GM18858 (cell line): ENCODE data around the gene PHF21A.
"Not testable (repeated sequence)": the region's sequence is repeated elsewhere in the genome, so short reads cannot be mapped to it uniquely, and the experiment has no call there.

Experiments
- ATAC-seq: cut with Tn5 transposase; IDR thresholded peaks from one replicate; pipeline ENCODE4 v1.9.1; 2021; ENCODE audit not compliant: unreplicated experiment

The PHF21A gene

DNA sequence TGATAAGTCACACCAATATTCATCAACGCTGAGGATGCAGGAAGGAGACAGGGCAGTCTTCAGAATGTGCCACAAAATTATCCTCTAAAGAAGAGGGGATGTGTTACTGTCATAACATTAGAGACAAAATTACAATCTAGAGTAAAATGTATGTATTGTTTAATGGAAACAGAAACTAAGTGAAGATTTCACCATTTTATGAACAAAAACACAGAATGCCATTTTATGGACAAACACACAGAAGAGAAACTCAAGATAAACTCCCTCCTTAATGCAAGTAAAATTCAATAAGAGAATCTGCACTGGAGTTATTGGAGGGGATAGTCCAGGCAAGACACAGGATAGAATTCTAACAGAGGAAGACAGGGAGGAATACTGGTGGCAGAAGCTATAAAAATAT, 136.0 kb downstream of the PHF21A start:
- no peak for ATAC-seq

DNA sequence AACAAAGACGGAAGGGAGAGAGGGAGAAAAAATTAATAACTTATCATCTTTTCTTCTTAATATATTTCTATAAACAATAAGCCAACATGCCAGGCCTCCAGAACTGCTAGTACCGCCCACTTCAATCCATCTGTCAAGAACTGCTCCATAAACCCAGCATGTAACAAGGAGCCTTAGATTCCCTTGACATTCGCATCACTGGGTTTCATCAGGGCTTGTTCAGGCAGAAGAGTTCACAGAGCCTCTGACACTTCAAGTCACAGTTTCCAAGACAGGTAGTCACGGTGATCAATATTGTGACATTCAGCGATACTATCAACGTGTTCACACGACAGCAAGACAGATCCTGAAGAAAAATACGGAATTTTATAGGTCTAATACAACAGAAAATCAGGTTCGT, 137.1 kb downstream of the PHF21A start:
- no peak for ATAC-seq

DNA sequence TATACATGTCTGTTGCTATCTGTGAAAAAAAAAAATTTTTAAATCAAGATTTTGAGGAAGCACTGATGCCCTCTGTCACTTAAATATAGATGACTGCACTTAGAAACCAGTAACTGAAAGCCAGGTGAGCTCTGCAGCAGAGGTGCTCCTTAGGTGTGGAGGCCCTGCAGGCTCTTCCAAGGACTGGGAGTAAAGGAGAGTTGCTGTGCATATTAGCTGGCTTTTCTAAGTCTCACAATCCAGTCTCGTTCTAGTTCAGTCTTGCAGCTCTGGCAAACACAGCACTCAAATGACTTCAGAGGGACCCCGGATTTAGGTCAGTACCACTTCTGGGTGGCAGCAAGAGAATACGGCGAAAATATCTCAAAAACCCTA, 137.8 kb downstream of the PHF21A start:
- ATAC-seq, result no peak

GRCh38 chr11:45982656-45983470, 138.4 kb downstream of the PHF21A start:
- no peak for ATAC-seq

- not testable (repeated sequence) for ATAC-seq
Observed at GRCh38 chr11:45981826-45982225, 139.4 kb downstream of the PHF21A start.

GRCh38 chr11:45974806-45975205, 146.4 kb downstream of the PHF21A start:
- ATAC-seq, result no peak

DNA sequence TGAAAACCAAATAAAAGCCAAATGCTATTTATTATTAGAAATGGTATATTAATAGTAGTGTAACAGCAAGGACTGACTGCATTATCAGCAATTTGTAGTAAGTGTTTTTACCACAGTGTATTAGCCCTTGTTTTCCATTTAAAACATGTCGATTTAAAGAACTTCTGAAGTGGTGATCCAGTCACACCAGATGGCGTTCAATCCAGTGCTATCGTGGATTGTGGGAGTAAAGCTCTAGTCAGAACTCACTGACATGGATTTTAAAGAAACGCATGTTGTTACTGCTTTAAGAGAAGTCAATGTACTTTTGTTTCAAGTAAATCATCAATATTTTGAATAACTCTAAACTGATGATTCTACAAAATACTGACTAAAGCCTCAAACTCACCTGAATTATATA, 147.7 kb downstream of the PHF21A start:
- ATAC-seq, result no peak

DNA sequence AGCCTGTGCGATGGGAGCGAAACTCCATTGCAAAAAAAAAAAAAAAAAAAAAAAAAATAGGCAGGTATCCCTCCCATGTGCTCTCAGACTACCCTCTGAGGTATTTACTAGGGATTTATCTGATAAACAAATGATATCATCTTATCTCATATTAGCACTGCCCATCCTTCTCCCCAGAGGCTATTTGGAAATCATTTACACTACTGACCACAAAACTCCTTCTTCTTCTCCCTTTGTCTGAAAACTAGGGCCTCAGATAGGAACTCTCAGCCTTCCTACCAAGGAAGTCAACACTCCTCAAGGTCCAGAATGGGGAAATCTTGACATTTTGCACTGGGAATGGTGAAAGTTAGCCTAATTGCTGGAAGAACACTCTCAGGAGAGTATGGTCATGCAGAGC, 152.4 kb downstream of the PHF21A start:
- ATAC-seq, result no peak

DNA sequence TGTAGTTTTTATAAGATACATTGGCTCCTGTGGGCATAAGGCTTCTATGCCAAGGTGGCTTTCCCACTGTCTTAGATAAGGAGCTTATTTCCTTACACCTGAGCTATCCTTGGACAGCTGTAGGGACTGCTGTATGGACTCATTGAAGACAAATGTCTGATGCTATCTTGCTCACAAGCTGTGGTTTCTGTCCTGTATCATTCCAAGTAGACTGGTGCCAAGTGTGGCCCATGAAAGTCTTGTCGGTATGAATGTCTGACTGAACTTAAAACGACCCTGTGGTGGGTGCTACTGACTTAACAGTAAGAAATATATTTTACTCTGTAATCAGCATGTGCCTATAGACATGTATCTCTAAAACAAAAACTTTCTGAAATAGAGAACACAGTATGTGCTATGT, 153.7 kb downstream of the PHF21A start:
- ATAC-seq, result no peak

- no peak for ATAC-seq
Observed at GRCh38 chr11:45964911-45965389, 156.3 kb downstream of the PHF21A start.

DNA sequence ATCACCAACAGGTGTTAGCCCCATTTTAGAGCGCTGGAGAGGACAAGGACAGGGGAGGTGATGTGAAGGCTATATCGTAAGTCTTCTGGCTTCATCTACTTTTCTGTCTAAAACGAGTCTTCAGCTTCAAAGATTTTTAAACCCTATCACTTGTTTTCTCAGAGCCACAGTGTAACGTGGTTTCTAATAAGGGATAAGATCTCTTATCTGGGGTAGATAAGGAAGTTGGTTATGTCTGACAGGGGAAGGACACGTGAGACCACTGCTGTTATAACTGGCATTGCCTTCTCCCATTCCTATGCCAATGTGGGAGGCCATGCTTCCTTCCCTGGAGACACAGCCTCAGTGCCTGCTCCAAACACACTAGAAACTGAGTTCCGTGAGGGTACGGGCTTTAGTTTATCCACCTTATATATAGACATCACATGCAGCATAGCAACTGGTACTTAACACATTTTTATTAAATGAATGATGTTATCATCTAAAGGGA, 159.5 kb downstream of the PHF21A start:
- no peak for ATAC-seq

DNA sequence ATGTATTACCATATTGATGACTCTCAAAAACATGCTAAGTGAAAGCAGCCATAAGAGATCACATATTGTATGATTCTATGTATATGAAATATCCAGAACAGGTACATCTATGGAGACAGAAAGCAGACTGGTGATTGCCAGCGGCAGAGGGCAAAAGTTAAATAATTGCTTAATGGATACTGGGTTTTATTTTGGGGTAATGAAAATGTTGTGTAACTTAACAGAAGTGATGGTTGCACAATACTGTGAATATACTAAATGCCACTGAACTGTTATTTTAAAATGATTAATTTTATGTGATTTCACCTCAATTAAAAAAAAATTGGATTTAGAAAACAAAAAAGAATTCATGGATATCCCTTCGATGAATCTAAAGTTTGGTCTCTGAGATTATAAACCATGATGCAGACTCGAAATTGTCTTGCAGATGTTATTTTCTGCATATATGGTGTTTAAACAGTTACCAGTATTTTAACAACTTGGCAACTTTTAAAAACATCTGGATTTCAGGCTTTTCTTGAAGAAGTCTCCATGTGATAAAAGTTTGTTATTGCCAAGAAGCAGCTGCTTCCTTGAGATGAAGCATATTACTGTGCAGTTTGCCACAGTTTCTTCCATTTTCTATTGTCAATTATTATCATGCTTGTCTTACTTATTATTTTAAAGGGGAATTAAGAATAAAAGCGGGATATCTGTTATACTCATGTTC, 160.7 kb downstream of the PHF21A start:
- ATAC-seq, result no peak

GRCh38 chr11:45959851-45960250, 161.4 kb downstream of the PHF21A start:
- no peak for ATAC-seq

GRCh38 chr11:45949992-45950407, 171.3 kb downstream of the PHF21A start:
- ATAC-seq, result no peak

GRCh38 chr11:45948356-45948755, 172.9 kb downstream of the PHF21A start:
- ATAC-seq, result no peak

GRCh38 chr11:45947885-45948284, 173.4 kb downstream of the PHF21A start:
- no peak for ATAC-seq

- ATAC-seq, result no peak
Observed at GRCh38 chr11:45945397-45945999, 175.8 kb downstream of the PHF21A start.

DNA sequence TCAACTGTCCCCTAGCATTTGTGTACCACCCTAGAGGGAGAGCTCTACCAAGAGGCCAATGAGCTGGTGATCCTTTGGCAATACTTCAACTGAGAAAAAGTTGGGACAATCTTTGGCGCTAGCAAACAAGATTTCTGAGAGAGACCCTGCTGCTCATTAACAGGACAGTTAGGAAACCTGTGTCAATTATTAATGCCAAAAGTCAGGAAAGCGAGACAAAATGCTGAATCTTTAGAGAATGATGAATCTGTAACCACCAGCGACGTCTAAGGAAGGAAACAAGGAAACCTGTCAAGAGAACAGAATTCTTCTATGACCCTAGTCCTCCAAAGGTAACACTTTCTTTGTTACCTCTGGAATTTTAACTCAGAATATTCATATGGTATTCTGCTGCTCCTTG, 178.9 kb downstream of the PHF21A start:
- ATAC-seq, result no peak

- no peak for ATAC-seq
Observed at GRCh38 chr11:45941285-45941684, 180.0 kb downstream of the PHF21A start.

GRCh38 chr11:45939836-45940235, 181.4 kb downstream of the PHF21A start:
- ATAC-seq, result no peak

- ATAC-seq, result no peak
Observed at GRCh38 chr11:45937916-45938315, 183.3 kb downstream of the PHF21A start.
